HT-29 (cell line): Measurements from ENCODE around the gene MEIOSIN. TPM values are rescaled to one million over a fixed set of nuclear protein-coding genes. Genes with fewer than 3 reads are reported as not detected.
"Not testable (repeated sequence)": the region's sequence is repeated elsewhere in the genome, so short reads cannot be mapped to it uniquely, and the experiment has no call there.

Experiments used
- DNase-seq: peaks from one replicate; pipeline ENCODE4 v3.0.0-alpha.2; 2015; ENCODE audit warnings: low spot score
- total RNA-seq: library from RNA; depleted of rRNA; stranded (reverse); fragments of >200 nt; shearing (Covaris generic); gene quantifications from 2 replicates; pipeline ENCODE4 v1.2.3, GENCODE V29; 2014

The MEIOSIN gene
- total RNA-seq, 1 experiment from 2014 or later, result not detected

DNA sequence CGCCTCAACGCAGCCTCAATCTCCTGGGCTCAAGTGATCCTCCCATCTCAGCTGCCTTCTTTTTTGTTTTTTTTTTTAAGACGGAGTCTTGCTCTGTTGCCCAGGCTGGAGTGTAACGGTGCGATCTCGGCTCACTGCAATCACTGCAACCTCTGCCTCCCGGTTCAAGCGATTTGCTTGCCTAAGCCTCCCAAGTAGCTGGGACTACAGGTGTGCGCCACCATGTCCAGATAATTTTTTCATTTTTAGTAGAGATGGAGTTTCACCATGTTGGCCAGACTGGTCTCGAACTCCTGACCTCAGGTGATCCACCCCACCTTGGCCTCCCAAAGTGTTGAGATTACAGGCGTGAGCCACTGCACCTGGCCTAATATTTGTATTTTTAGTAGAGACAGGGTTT is 13.2 kb upstream of the MEIOSIN start:
- not testable (repeated sequence) for DNase-seq

DNA sequence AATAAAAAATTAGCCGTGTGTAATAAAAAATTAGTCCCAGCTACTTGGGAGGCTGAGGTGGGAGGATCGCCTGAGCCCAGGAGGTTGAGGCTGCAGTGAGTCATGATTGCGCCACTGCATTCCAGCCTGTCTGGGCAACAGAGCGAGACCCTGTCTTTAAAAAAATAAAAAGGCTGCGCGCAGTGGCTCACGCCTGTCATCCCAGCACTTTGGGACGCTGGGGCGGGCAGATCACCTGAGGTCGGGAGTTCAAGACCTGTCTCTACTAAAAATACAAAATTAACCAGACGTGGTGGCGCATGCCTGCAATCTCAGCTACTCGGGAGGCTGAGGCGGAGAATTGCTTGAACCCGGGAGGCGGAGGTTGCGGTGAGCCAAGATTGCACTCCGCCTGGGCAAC is 4.6 kb upstream of the MEIOSIN start:
- DNase-seq, result not testable (repeated sequence)

DNA sequence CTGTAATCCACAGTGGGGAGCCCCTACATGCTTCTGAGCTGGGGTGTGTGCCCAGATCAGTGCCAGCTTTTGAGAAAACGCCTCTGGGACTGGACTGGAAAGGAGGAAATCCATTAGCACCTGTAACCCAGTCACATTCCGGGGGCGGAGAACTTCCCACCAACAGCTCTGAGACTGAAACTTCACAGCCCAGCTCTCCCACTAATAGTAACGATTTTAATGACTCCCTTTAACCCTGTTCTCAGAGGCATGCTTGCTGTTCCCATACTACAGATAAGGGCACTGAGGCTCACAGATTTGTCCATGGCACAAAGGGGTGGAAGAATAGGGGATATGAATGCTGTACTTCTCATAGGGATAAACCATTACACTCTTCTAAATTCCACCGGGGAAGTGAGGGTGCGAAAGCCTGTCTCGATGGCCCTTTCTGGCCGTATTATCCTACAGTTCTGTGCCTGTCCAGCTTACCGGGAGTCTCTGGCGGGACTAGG is 3.4 kb upstream of the MEIOSIN start:
- DNase-seq, result peak; percentile 60

- peak; percentile 99 for DNase-seq
These were observed 2.6 kb upstream of the MEIOSIN start, which contains the start of gene FBXO46 for GRCh38 chr19:45730368-45731288. Gene FBXO46 (minus strand): TSS chr19:45730896. CDS start chr19:45713495, 17,401 bp downstream.

- no peak for DNase-seq
These were observed 6.5 kb downstream of the MEIOSIN start for GRCh38 chr19:45739498-45740439.

GRCh38 chr19:45742969-45743368 is 9.7 kb downstream of the MEIOSIN start:
- DNase-seq, result no peak

GRCh38 chr19:45745606-45746005 is 12.4 kb downstream of the MEIOSIN start:
- DNase-seq, result no peak

- no peak for DNase-seq
These were observed 13.6 kb downstream of the MEIOSIN start for GRCh38 chr19:45746866-45747265.

DNA sequence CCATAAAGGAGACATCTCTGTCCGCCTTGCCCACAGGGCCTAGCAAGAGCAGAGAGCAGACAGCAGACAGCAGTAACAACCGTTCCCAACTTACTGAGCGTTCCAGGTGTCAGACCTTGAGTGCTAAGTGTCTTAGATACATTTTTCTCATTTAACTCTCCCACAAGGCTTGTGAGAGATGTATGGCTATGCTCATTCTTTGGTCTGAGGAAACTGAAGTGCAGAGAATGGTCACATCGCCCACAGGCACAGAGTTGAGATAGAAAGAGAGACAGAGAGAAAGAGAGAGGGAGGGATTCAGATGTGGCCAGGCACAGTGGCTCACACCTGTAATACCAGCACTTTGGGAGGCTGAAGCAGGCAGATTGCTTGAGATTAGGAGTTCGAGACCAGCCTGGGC is 14.3 kb downstream of the MEIOSIN start:
- no peak for DNase-seq

DNA sequence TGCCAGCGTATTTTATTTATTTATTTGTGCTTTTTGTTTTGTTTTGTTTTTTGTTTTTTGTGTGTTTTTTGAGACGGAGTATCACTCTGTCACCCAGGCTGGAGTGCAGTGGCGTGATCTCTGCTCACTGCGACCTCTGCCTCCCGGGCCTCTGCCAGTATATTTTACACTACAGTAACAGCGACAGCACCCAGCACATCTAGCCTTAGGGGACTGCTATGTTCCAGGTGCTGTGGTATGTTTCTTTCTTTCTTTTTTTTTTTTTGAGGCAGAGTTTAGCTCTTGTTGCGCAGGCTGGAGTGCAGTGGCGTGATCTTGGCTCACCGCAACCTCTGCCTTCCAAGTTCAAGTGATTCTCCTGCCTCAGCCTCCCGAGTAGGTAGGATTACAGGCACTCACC is 18.2 kb downstream of the MEIOSIN start:
- not testable (repeated sequence) for DNase-seq

GRCh38 chr19:45752639-45753038 is 19.4 kb downstream of the MEIOSIN start:
- no peak for DNase-seq

DNA sequence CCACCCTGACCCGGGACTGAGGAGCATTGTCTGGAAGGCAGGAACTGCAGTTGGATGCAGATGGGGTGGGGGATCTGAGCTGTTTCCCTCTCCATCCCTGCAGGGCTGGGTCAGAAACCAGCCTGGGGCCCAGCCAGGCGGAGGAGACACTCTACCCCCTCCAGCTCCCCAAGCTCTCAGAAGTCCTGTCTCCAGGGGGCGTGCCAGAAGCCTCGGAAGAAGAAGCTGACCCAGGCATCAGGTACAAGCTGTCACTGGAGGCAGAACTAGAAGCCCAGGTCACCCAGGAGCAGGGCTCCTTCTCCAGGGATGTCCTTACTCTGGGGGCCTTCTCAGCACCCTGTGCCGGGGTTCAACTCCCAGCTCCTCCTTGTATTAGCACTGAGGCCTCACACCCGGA is 20.3 kb downstream of the MEIOSIN start:
- peak; percentile 54 for DNase-seq

DNA sequence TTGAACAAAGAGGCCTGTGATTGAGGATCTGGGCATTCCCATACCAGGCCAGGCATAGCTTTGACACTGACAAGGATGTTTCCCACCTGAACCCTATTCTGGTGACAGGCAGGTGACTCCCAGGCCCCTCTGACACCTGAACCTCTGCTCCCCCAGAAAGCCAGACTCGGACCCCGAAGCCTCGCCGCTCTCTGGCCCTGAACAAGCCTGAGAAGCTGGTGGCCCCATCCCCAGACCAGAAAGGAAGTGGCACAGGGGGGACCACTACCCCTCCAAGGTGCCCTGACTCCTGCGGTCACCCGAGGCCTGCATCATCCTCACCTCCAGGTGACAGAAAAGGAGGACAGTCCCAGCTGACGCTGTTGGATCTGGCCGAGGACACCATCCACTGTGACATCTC is 21.1 kb downstream of the MEIOSIN start:
- no peak for DNase-seq

DNA sequence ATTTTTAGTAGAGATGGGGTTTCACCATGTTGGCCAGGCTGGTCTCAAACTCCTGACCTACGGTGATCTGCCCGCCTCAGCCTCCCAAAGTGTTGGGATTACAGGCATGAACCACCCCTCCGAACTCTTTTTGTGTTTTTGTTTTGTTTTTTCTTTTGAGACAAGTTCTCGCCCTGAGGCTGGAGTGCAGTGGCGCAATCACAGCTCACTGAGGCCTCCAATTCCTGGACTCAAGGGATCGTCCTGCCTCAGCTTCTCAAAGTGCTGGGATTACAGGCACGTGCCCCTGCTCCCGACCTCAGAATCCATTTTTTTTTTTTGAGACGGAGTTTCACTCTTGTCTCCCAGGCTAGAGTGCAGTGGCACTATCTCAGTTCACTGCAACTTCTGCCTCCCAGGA is 24.5 kb downstream of the MEIOSIN start:
- no peak for DNase-seq

DNA sequence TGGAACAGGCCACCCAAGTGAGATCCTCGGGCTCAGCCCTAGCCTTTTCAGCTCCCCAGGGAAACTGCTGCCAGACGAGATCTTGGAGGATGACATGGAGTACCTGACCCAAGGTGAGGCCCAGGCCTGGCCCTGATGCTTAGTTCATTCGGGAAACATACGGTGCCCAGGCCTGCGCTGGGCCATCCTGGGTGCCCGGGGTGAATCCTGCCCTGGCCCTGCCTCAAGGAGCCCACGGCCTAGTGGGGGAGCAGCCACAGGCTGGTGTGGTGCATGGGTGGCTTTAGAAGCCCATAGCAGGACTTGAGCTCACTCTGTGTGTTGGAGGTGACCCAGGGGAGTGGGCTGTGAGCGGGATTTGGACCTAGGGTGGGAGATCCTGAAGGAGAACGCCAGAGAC is 25.7 kb downstream of the MEIOSIN start:
- no peak for DNase-seq

- DNase-seq, result peak; percentile 0
These were observed 28.5 kb downstream of the MEIOSIN start for GRCh38 chr19:45761714-45762113.

DNA sequence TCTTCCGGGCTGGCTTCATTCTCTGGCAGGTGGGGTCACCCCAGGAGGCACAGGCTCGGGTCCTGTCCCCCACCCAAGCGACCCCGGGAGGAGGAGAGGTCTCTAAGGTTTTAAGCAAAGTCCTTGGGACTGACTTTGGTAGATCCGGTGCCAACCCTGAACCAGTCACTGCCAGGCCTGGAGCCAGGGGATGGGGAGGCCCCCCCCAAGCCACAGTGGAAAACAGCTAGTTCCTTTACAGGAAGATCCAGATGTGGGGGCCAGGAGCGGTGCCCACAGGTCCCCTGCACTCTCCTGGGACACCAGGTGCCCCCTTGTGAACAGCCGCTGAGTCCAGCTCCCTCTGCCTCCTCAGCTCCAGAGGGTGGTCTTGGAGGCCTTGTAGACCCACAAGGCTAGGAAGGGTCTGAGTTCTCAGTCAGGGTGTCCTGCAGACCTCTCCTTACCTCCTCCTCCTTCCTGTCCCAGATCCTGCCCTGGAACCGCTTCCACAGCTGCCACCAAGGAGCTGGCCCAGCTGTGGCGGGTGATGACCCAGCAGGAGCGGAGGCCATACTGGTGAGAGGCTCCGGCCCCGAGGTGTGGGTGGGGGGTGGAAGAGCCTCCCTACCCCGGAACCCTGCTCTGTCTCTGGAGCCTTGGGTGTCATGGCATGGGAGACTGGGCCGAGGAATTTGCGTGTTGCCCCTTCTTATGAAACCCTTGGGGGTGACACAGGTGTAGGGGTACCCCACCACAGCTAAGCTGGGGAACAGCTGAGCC is 29.8 kb downstream of the MEIOSIN start:
- DNase-seq, result peak; percentile 4

DNA sequence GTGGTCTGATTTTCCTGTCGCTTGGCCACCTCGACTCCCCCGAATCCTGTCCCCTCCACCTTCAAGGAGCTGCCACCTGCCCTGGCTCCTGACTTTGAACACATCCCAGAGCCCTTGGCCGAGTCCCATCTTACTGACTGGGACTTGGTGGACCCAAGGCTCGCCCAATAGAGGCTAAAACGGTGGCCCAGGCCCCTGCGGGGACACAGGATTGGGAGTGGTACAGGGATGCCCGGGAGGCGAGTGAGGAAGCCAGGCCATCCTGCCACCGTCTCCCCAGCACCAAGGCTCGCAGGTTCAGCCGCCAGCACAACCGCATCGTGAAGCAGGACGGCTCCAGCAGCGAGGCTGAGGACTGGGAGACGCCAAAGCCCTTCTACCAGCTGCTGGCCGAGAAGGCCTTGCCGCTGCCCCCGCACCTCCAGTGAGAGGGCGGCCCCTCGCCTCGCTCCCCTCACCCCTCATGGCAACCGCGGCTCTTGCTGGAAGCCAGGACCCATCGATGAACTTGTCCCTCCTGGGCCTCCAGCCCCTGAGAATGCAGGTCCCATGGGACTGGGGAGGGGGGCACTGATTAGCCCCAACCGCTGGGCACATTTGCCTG is 30.6 kb downstream of the MEIOSIN start:
- peak; percentile 1 for DNase-seq

DNA sequence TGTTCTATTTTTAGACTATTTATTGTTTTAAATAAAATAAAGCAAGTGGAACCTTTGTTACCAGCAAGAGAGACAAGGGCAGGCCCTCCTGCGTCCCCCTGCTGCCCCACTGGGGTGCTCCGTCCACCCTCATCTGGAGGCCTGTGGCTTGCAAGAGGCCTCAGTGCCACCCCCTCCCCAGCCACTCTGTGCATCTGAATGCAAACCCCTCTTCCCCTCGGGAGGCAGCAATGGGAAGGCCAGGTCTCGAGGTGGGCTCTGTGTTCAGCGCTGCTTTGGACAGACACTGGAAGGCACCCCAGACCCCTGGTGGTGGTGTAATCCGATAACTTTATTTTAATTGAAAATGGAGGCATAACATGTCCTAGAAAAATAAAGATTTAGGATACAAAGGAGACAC is 31.2 kb downstream of the MEIOSIN start:
- DNase-seq, result no peak

- DNase-seq, result peak; percentile 0
These were observed 31.9 kb downstream of the MEIOSIN start for GRCh38 chr19:45764945-45765701.
